ENCODE measurements around the gene CERS6.

Gene CERS6

GRCh38 chr2:168469281-168469988, 13.4 kb downstream of the CERS6 start:
- no peak overlapping the region for H3K4me3 ChIP-seq (ENCODE audit: control insufficient read depth, low read depth, low read length)
- DNase-seq (ENCODE audit: low read depth): no peak
- TF ChIP-seq CTCF (IDR thresholded peaks at IDR 0.05; ENCODE audit: control insufficient read depth, insufficient read depth, low read depth, low read length, missing control alignments): no peak

- no peak overlapping the region for H3K4me3 ChIP-seq (ENCODE audit: control insufficient read depth, low read depth, low read length)
- DNase-seq (ENCODE audit: low read depth): no peak
- no peak for TF ChIP-seq CTCF (IDR thresholded peaks at IDR 0.05; ENCODE audit: control insufficient read depth, insufficient read depth, low read depth, low read length, missing control alignments)
Measured at GRCh38 chr2:168470320-168471162, 14.5 kb downstream of the CERS6 start.

- no peak for DNase-seq (ENCODE audit: low read depth)
- no peak overlapping the region for H3K4me3 ChIP-seq (ENCODE audit: control insufficient read depth, low read depth, low read length)
- TF ChIP-seq CTCF (IDR thresholded peaks at IDR 0.05; ENCODE audit: control insufficient read depth, insufficient read depth, low read depth, low read length, missing control alignments): no peak
Measured at GRCh38 chr2:168471163-168471475, 15.0 kb downstream of the CERS6 start.

- TF ChIP-seq CTCF (IDR thresholded peaks at IDR 0.05; ENCODE audit: control insufficient read depth, insufficient read depth, low read depth, low read length, missing control alignments): no peak
- no peak overlapping the region for H3K4me3 ChIP-seq (ENCODE audit: control insufficient read depth, low read depth, low read length)
- DNase-seq (ENCODE audit: low read depth): no peak
Measured at GRCh38 chr2:168475636-168476035, 19.6 kb downstream of the CERS6 start.

GRCh38 chr2:168478206-168478605, 22.1 kb downstream of the CERS6 start:
- no peak overlapping the region for H3K4me3 ChIP-seq (ENCODE audit: control insufficient read depth, low read depth, low read length)
- DNase-seq (ENCODE audit: low read depth): no peak
- TF ChIP-seq CTCF (IDR thresholded peaks at IDR 0.05; ENCODE audit: control insufficient read depth, insufficient read depth, low read depth, low read length, missing control alignments): no peak

GRCh38 chr2:168480356-168480755, 24.3 kb downstream of the CERS6 start:
- DNase-seq (ENCODE audit: low read depth): no peak
- no peak for TF ChIP-seq CTCF (IDR thresholded peaks at IDR 0.05; ENCODE audit: control insufficient read depth, insufficient read depth, low read depth, low read length, missing control alignments)
- no peak overlapping the region for H3K4me3 ChIP-seq (ENCODE audit: control insufficient read depth, low read depth, low read length)
